MM.1S (cell line): ENCODE measurements around the gene SLC35G6.

Experiments
- DNase-seq: peaks from one replicate; pipeline ENCODE4 v3.0.0-alpha.2; 2015
- H2AFZ ChIP-seq: fragments of 300-600 bp; sonication (generic); 2 replicates; pipeline ENCODE4 v1.6.0; 2016; ENCODE audit warnings: antibody characterized with exemption, low read length
- H3F3A ChIP-seq: fragments of 300-600 bp; sonication (generic); 2 replicates; pipeline ENCODE4 v1.6.1; 2016; ENCODE audit warnings: mild to moderate bottlenecking, antibody characterized with exemption, low read length, moderate library complexity, mixed read lengths; ENCODE audit not compliant: insufficient read depth
- H3K27ac ChIP-seq: fragments of 300-600 bp; sonication (generic); 2 replicates; pipeline ENCODE4 v1.5.1; 2016; ENCODE audit warnings: mild to moderate bottlenecking, low read length
- H3K27me3 ChIP-seq: fragments of 300-600 bp; sonication (generic); replicated peaks from 2 replicates; pipeline ENCODE4 v1.6.0; 2016; ENCODE audit warnings: low read length; ENCODE audit not compliant: insufficient read depth
- H3K36me3 ChIP-seq: fragments of 300-600 bp; sonication (generic); replicated peaks from 2 replicates; pipeline ENCODE4 v1.6.1; 2016; ENCODE audit warnings: mild to moderate bottlenecking, low read length, mixed read lengths; ENCODE audit not compliant: insufficient read depth
- H3K4me1 ChIP-seq: fragments of 300-600 bp; sonication (generic); 2 replicates; pipeline ENCODE4 v1.6.1; 2016; ENCODE audit warnings: low read length, mixed read lengths
- H3K4me2 ChIP-seq: fragments of 300-600 bp; sonication (generic); 2 replicates; pipeline ENCODE4 v1.6.0; 2016; ENCODE audit warnings: low read depth, low read length
- H3K4me3 ChIP-seq: fragments of 300-600 bp; sonication (generic); 2 replicates; pipeline ENCODE4 v1.5.1; 2016; ENCODE audit warnings: low read length, mixed read lengths
- H3K79me2 ChIP-seq: fragments of 300-600 bp; sonication (generic); 2 replicates; pipeline ENCODE4 v1.6.1; 2016; ENCODE audit warnings: mixed run types, low read length, mixed read lengths
- H3K9ac ChIP-seq: fragments of 300-600 bp; sonication (generic); 2 replicates; pipeline ENCODE4 v1.6.1; 2016; ENCODE audit warnings: low read length, mixed read lengths
- H3K9me2 ChIP-seq: fragments of 300-600 bp; sonication (generic); replicated peaks from 2 replicates; pipeline ENCODE4 v1.6.1; 2016; ENCODE audit warnings: mild to moderate bottlenecking, low read length, mixed read lengths; ENCODE audit not compliant: insufficient read depth
- H3K9me3 ChIP-seq: fragments of 300-600 bp; sonication (generic); replicated peaks from 2 replicates; pipeline ENCODE4 v1.6.1; 2016; ENCODE audit warnings: mild to moderate bottlenecking, low read length, mixed read lengths; ENCODE audit not compliant: insufficient read depth
- H4K20me1 ChIP-seq: fragments of 300-600 bp; sonication (generic); 2 replicates; pipeline ENCODE4 v1.6.1; 2016; ENCODE audit warnings: mild to moderate bottlenecking, low read length, moderate library complexity, mixed read lengths; ENCODE audit not compliant: insufficient read depth
- CTCF ChIP-seq: fragments of 300-600 bp; sonication (generic); IDR thresholded peaks from 2 replicates; pipeline ENCODE4 v1.5.1; 2016; ENCODE audit warnings: antibody characterized with exemption, low read length, mixed read lengths
- EZH2 ChIP-seq: fragments of 300-600 bp; sonication (generic); optimal IDR thresholded peaks from 2 replicates; pipeline ENCODE3; 2017; ENCODE audit warnings: low read depth, mild to moderate bottlenecking, antibody characterized with exemption, low read length, mixed read lengths
- EZH2phosphoT487 ChIP-seq: fragments of 300-600 bp; sonication (generic); IDR thresholded peaks from 2 replicates; pipeline ENCODE4 v1.6.1; 2018; ENCODE audit warnings: antibody characterized with exemption, low read length

The SLC35G6 gene

GRCh38 chr17:7476951-7477350 lies 4.3 kb upstream of the SLC35G6 start:
- no peaks in the 10 kb centered on the region for H4K20me1 ChIP-seq
- peaks cover 7% of the 10 kb centered on the region; the same call in 1 of the 2 replicates for H3K79me2 ChIP-seq
- no peak overlapping the region for H3K4me2 ChIP-seq
- TF ChIP-seq CTCF: no peak
- TF ChIP-seq EZH2phosphoT487: no peak
- no peak for TF ChIP-seq EZH2
- H3K9me3 ChIP-seq: no peaks in the 10 kb centered on the region
- H3K9ac ChIP-seq: no peak overlapping the region
- H3F3A ChIP-seq: 0 out of 2 replicates have a peak, but pooled peaks cover 5% of the 10 kb centered on the region
- no peaks in the 10 kb centered on the region for H3K36me3 ChIP-seq
- H3K9me2 ChIP-seq: no peaks in the 10 kb centered on the region
- DNase-seq: no peak
- no peaks in the 10 kb centered on the region for H3K27me3 ChIP-seq
- no peak overlapping the region for H3K27ac ChIP-seq
- no peak overlapping the region for H3K4me3 ChIP-seq
- no peaks in the 10 kb centered on the region for H3K4me1 ChIP-seq
- H2AFZ ChIP-seq: no peak overlapping the region

GRCh38 chr17:7477392-7478275 lies 3.6 kb upstream of the SLC35G6 start:
- Histone ChIP-seq H3K4me3 (no peak overlapping the region), H3K9ac (no peak overlapping the region), H3K27ac (no peak overlapping the region), H3F3A (0 out of 2 replicates have a peak, but pooled peaks cover 5% of the 10 kb centered on the region), H3K4me2 (no peak overlapping the region), H3K36me3 (no peaks in the 10 kb centered on the region), H3K79me2 (peaks cover 7% of the 10 kb centered on the region; the same call in 1 of the 2 replicates), H4K20me1 (no peaks in the 10 kb centered on the region), H3K9me2 (no peaks in the 10 kb centered on the region), H3K9me3 (no peaks in the 10 kb centered on the region), H3K27me3 (no peaks in the 10 kb centered on the region), H2AFZ (no peak overlapping the region), H3K4me1 (no peaks in the 10 kb centered on the region)
- TF ChIP-seq EZH2phosphoT487 (no peak), CTCF (no peak), EZH2 (no peak)
- no peak for DNase-seq

- peaks cover 7% of the 10 kb centered on the region; the same call in 1 of the 2 replicates for H3K79me2 ChIP-seq
- no peak overlapping the region for H3K27ac ChIP-seq
- H3F3A ChIP-seq: 0 out of 2 replicates have a peak, but pooled peaks cover 5% of the 10 kb centered on the region
- peak overlapping the region; percentile 39; the same call in 1 of the 2 replicates for H3K4me3 ChIP-seq
- no peaks in the 10 kb centered on the region for H3K27me3 ChIP-seq
- TF ChIP-seq CTCF (no peak), EZH2phosphoT487 (no peak), EZH2 (no peak)
- H3K9ac ChIP-seq: no peak overlapping the region; the same call in 1 of the 2 replicates
- no peaks in the 10 kb centered on the region for H4K20me1 ChIP-seq
- peak overlapping the region; percentile 43; the same call in 1 of the 2 replicates for H3K4me2 ChIP-seq
- H3K9me3 ChIP-seq: no peaks in the 10 kb centered on the region
- no peaks in the 10 kb centered on the region for H3K4me1 ChIP-seq
- DNase-seq: no peak
- H3K9me2 ChIP-seq: no peaks in the 10 kb centered on the region
- no peaks in the 10 kb centered on the region for H3K36me3 ChIP-seq
- no peak overlapping the region for H2AFZ ChIP-seq
Observed at GRCh38 chr17:7478276-7479212, 2.7 kb upstream of the SLC35G6 start.
